Lower lobe of right lung (tissue), 2 donors: ENCODE measurements around the gene ZNF124. TPM values are rescaled to one million over a fixed set of nuclear protein-coding genes. Genes with fewer than 3 reads are reported as not detected.
A peak's percentile ranks its signal among the peaks of the same experiment; 100 is the strongest.
"Not testable (repeated sequence)": the region's sequence is repeated elsewhere in the genome, so short reads cannot be mapped to it uniquely, and the experiment has no call there.

Experiments used
- ATAC-seq, 2 donors: fragments of 200-7000 bp; cut with Tn5 transposase; one replicate each; pipeline ENCODE4 v1.9.1; 2020 to 2022; ENCODE audit warnings: mild to moderate bottlenecking in 2 of 2, moderate library complexity in 2 of 2
- DNase-seq: peaks from one replicate; pipeline ENCODE4 v3.0.0-alpha.2; 2020
- H3K27ac ChIP-seq: fragments of 200-600 bp; one replicate; pipeline ENCODE4 v1.8.0; 2022
- H3K27me3 ChIP-seq: fragments of 200-600 bp; one replicate; pipeline ENCODE4 v1.8.0; 2022; ENCODE audit warnings: low read depth
- H3K36me3 ChIP-seq: fragments of 200-600 bp; one replicate; pipeline ENCODE4 v1.8.0; 2022; ENCODE audit warnings: mild to moderate bottlenecking
- H3K4me1 ChIP-seq: fragments of 200-600 bp; one replicate; pipeline ENCODE4 v1.8.0; 2022
- H3K4me3 ChIP-seq: fragments of 200-600 bp; one replicate; pipeline ENCODE4 v1.8.0; 2022; ENCODE audit warnings: mild to moderate bottlenecking
- H3K9me3 ChIP-seq: fragments of 200-600 bp; one replicate; pipeline ENCODE4 v1.8.0; 2022
- CTCF ChIP-seq: fragments of 200-600 bp; IDR thresholded peaks from one replicate; pipeline ENCODE4 v1.8.0; 2022; ENCODE audit warnings: antibody characterized with exemption, mild to moderate bottlenecking
- intact Hi-C: fragments of 100-400 bp; cut with DNase I; formaldehyde crosslinking; loops from one replicate; pipeline ENCODE4 v1.11.0; 2022
- total RNA-seq: library from RNA; stranded (reverse); fragmentation: NEBNext Ultra II Directional; extraction: Animal tissue kit (Norgen Biotek cat#: 25700); gene quantifications from one replicate; pipeline ENCODE4 v1.2.1, GENCODE V29; 2021
- donor health status: DM: no; HTN: yes; CAD: no; lungs with severe emphysema.

ZNF124 gene
- total RNA-seq, 1 donor from 2014 or later: 29.1 TPM

DNA sequence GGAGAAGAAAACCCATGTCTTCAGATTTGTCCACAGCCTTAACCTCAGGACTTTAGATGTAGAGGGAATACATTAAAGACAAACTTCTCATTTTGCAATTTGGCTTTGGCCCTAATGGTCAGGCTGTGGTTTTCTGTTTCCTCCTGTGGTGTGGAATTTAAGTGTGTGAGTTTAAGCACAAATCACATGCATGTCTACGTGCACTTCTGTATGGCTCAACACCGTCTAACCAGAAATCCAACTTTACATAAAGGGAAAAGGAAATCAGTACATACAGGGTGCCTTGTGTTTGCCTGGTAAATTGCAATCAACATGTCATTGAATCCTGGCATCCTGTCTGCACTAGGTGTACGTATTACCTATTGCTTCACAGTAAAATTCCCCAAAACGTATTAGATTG, 1.2 kb upstream of the ZNF124 start:
- DNase-seq (no peak), ATAC-seq (peak in 1 of 2 donors; percentile 13)
- Histone ChIP-seq H3K4me1 (peaks cover 8% of the 10 kb centered on the region), H3K9me3 (no peaks in the 10 kb centered on the region), H3K36me3 (no peaks in the 10 kb centered on the region), H3K4me3 (no peak overlapping the region), H3K27me3 (no peaks in the 10 kb centered on the region), H3K27ac (no peak overlapping the region)
- TF ChIP-seq CTCF: no peak
- intact Hi-C loops: no loop called here

GRCh38 chr1:247171443-247171842, 377 bp downstream of the ZNF124 start:
- intact Hi-C loops, H3K27ac ChIP-seq, H3K4me1 ChIP-seq, H3K9me3 ChIP-seq, H3K4me3 ChIP-seq, DNase-seq, H3K27me3 ChIP-seq, H3K36me3 ChIP-seq: not testable (repeated sequence)
- ATAC-seq: peak; percentile 81 to 88

DNA sequence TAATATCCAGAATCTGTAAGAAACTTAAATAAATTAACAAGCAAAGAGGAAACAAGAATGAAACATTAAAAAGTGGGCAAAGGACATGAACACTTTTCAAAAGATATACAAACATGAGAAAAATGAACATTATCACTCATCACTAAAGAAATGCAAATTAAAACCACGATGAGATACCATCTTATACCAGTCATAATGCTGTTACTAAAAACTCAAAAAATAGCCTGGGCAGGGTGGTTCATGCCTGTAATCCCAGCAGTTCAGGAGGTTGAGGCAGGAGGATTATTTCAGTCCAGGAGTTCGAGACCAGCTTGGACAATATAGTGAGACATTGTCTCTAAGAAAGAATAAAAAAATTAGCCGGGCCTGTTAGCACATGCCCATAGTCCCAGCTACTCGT, 6.1 kb downstream of the ZNF124 start:
- H3K27me3 ChIP-seq: no peaks in the 10 kb centered on the region
- H3K4me3 ChIP-seq: no peak overlapping the region
- no peak overlapping the region for H3K27ac ChIP-seq
- no peak for DNase-seq
- H3K9me3 ChIP-seq: peaks cover 64% of the 10 kb centered on the region
- TF ChIP-seq CTCF: no peak
- intact Hi-C loops: no loop called here
- H3K4me1 ChIP-seq: no peaks in the 10 kb centered on the region
- ATAC-seq: no peak
- H3K36me3 ChIP-seq: no peaks in the 10 kb centered on the region

GRCh38 chr1:247164694-247165093, 7.1 kb downstream of the ZNF124 start:
- no peaks in the 10 kb centered on the region for H3K36me3 ChIP-seq
- H3K27ac ChIP-seq: no peak overlapping the region
- intact Hi-C loops: no loop called here
- TF ChIP-seq CTCF: no peak
- ATAC-seq (no peak), DNase-seq (no peak)
- peaks cover 74% of the 10 kb centered on the region for H3K9me3 ChIP-seq
- no peaks in the 10 kb centered on the region for H3K4me1 ChIP-seq
- no peak overlapping the region for H3K4me3 ChIP-seq
- H3K27me3 ChIP-seq: no peaks in the 10 kb centered on the region

- Histone ChIP-seq H3K36me3 (peaks cover 11% of the 10 kb centered on the region), H3K27me3 (no peaks in the 10 kb centered on the region), H3K27ac (no peak overlapping the region), H3K9me3 (peaks cover 97% of the 10 kb centered on the region), H3K4me3 (no peak overlapping the region), H3K4me1 (no peaks in the 10 kb centered on the region)
- ATAC-seq (no peak), DNase-seq (no peak)
- intact Hi-C loops: no loop called here
- no peak for TF ChIP-seq CTCF
Observed at GRCh38 chr1:247156787-247157232, 15.0 kb downstream of the ZNF124 start.

DNA sequence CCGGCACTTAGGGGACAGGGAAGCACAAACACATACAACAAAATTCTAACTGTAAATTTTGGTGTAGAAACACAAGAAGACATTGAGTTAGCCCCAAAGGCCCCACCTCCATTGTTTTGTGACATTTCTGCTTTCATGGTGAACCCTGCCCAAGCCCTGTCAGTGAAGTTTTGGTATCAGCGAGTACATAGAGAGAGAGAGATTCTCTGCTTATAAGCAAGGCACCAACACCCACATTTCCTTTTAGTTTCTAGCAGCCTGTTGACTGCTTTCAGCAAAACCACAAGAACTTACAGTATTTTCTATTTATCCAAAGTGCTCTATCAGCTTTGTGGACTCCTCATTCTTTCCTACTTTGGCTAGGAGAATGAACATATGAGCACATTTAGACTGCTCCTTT, 24.0 kb downstream of the ZNF124 start:
- intact Hi-C loops: no loop called here
- ATAC-seq: no peak
- H3K27me3 ChIP-seq: no peaks in the 10 kb centered on the region
- TF ChIP-seq CTCF: no peak
- H3K9me3 ChIP-seq: peaks cover 92% of the 10 kb centered on the region
- no peak for DNase-seq
- H3K36me3 ChIP-seq: no peaks in the 10 kb centered on the region
- H3K27ac ChIP-seq: no peak overlapping the region
- no peak overlapping the region for H3K4me3 ChIP-seq
- H3K4me1 ChIP-seq: no peaks in the 10 kb centered on the region

GRCh38 chr1:247147120-247147519, 24.7 kb downstream of the ZNF124 start:
- H3K4me1 ChIP-seq, H3K36me3 ChIP-seq, H3K27ac ChIP-seq, DNase-seq, H3K27me3 ChIP-seq, ATAC-seq, H3K4me3 ChIP-seq, intact Hi-C loops: not testable (repeated sequence)
- peaks cover 90% of the 10 kb centered on the region for H3K9me3 ChIP-seq
